ENCODE results near the gene RNF123.

DNA sequence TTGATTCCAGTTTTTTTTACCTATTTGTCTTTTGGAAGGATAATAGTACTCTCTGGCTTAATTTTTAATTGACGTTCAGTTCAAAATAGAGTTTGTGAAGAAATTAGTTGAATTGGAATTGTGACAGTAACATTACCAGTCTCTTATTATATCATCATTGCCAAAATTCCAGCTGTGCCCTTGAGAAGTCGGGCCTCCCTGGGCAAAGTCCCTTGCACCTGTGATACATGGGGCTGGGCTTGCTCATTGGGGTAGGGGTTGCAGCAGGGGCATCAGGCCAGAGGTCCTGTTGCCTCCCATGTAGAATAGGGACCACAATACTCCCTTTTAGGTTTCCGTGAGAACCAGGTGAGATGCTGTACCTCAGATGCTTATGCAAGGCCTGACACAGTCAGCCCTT is 43.1 kb upstream of the RNF123 start:
- TF ChIP-seq, protein P1, sequence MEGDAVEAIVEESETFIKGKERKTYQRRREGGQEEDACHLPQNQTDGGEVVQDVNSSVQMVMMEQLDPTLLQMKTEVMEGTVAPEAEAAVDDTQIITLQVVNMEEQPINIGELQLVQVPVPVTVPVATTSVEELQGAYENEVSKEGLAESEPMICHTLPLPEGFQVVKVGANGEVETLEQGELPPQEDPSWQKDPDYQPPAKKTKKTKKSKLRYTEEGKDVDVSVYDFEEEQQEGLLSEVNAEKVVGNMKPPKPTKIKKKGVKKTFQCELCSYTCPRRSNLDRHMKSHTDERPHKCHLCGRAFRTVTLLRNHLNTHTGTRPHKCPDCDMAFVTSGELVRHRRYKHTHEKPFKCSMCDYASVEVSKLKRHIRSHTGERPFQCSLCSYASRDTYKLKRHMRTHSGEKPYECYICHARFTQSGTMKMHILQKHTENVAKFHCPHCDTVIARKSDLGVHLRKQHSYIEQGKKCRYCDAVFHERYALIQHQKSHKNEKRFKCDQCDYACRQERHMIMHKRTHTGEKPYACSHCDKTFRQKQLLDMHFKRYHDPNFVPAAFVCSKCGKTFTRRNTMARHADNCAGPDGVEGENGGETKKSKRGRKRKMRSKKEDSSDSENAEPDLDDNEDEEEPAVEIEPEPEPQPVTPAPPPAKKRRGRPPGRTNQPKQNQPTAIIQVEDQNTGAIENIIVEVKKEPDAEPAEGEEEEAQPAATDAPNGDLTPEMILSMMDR (IDR thresholded peaks at IDR 0.05; ENCODE audit: poor library complexity): no peak
- TF ChIP-seq EZH2 (IDR thresholded peaks at IDR 0.05; ENCODE audit: borderline replicate concordance): no peak
- no peak for TF ChIP-seq EZH2phosphoT487 (IDR thresholded peaks at IDR 0.05; ENCODE audit: low read depth, severe bottlenecking, unreplicated experiment)
